Liver (tissue), 9 donors: ENCODE measurements around the gene RAET1G. TPM values are rescaled to one million over a fixed set of nuclear protein-coding genes. Genes with fewer than 3 reads are reported as not detected.
"Not testable (repeated sequence)": the region's sequence is repeated elsewhere in the genome, so short reads cannot be mapped to it uniquely, and the experiment has no call there.

Source experiments
- DNase-seq: peaks from one replicate; pipeline ENCODE4 v3.0.0-alpha.2; 2017; ENCODE audit warnings: low spot score
- H3K27ac ChIP-seq, 2 donors: one replicate each; pipeline ENCODE4 v1.7.0; 2013; ENCODE audit warnings: inconsistent platforms in 2 of 2, low read length in 2 of 2, control low read depth in 1 of 2, low read depth in 1 of 2, mild to moderate bottlenecking in 1 of 2
- H3K27me3 ChIP-seq, 4 donors: one replicate each; pipeline versions ENCODE4 v1.6.1 to v1.7.0; 2013; ENCODE audit warnings: low read length in 3 of 4, inconsistent platforms in 1 of 4, mild to moderate bottlenecking in 1 of 4, moderate library complexity in 1 of 4; ENCODE audit not compliant: control insufficient read depth in 4 of 4, insufficient read depth in 4 of 4
- H3K36me3 ChIP-seq, 4 donors: one replicate each; pipeline versions ENCODE4 v1.6.1 to v1.7.0; 2013; ENCODE audit warnings: low read length in 3 of 4, mild to moderate bottlenecking in 3 of 4, low read depth in 1 of 4, moderate library complexity in 1 of 4; ENCODE audit not compliant: control insufficient read depth in 4 of 4, insufficient read depth in 3 of 4
- H3K4me1 ChIP-seq, 4 donors: one replicate each; pipeline versions ENCODE4 v1.6.1 to v1.7.0; 2013; ENCODE audit warnings: low read length in 3 of 4, mild to moderate bottlenecking in 3 of 4, moderate library complexity in 1 of 4; ENCODE audit not compliant: control insufficient read depth in 4 of 4, insufficient read depth in 4 of 4
- H3K4me3 ChIP-seq, 3 donors: one replicate each; pipeline versions ENCODE4 v1.6.1 to v1.7.0; 2013; ENCODE audit warnings: low read length in 3 of 3, control low read depth in 1 of 3, low read depth in 1 of 3, mild to moderate bottlenecking in 1 of 3
- H3K9ac ChIP-seq, 2 donors: one replicate each; pipeline ENCODE4 v1.7.0; 2013; ENCODE audit warnings: low read length in 2 of 2, mild to moderate bottlenecking in 2 of 2, moderate library complexity in 2 of 2, control low read depth in 1 of 2, low read depth in 1 of 2
- H3K9me3 ChIP-seq, 4 donors: one replicate each; pipeline versions ENCODE4 v1.6.1 to v1.7.0; 2013; ENCODE audit warnings: low read length in 3 of 4; ENCODE audit not compliant: control insufficient read depth in 4 of 4
- ATF3 ChIP-seq: IDR thresholded peaks from 2 replicates; pipeline ENCODE4 v1.6.1; 2016; ENCODE audit warnings: antibody characterized with exemption
- CTCF ChIP-seq: fragments of 150-350 bp; IDR thresholded peaks from 2 replicates; pipeline ENCODE4 v1.5.1; 2017; ENCODE audit warnings: improper control_type of control experiment, low read depth, low read length; ENCODE audit not compliant: missing input control
- EGR1 ChIP-seq, 2 donors: IDR thresholded peaks; 2 replicates each; pipeline ENCODE4 v1.6.1; 2016 to 2018; ENCODE audit warnings: antibody characterized with exemption in 2 of 2, low read depth in 2 of 2
- FOXA1 ChIP-seq: IDR thresholded peaks from 2 replicates; pipeline ENCODE4 v1.6.1; 2016; ENCODE audit warnings: antibody characterized with exemption
- FOXA2 ChIP-seq: IDR thresholded peaks from 2 replicates; pipeline ENCODE4 v1.6.1; 2016; ENCODE audit warnings: antibody characterized with exemption
- HNF4A ChIP-seq, 2 donors: conservative IDR thresholded peaks; 2 replicates each; pipeline ENCODE4 v1.6.1; 2016; ENCODE audit warnings: antibody characterized with exemption in 2 of 2, mild to moderate bottlenecking in 2 of 2
- HNF4G ChIP-seq: IDR thresholded peaks from 2 replicates; pipeline ENCODE4 v1.6.1; 2016; ENCODE audit warnings: antibody characterized with exemption
- JUND ChIP-seq, 2 donors: IDR thresholded peaks; 2 replicates each; pipeline ENCODE4 v1.6.1; 2016; ENCODE audit warnings: antibody characterized with exemption in 2 of 2
- NR2F2 ChIP-seq: IDR thresholded peaks from 2 replicates; pipeline ENCODE4 v1.6.1; 2016; ENCODE audit warnings: antibody characterized with exemption
- REST ChIP-seq: IDR thresholded peaks from 2 replicates; pipeline ENCODE4 v1.6.1; 2016; ENCODE audit warnings: antibody characterized with exemption, mild to moderate bottlenecking
- RXRA ChIP-seq, 2 donors: IDR thresholded peaks; 2 replicates each; pipeline ENCODE4 v1.6.1; 2017 to 2018; ENCODE audit warnings: antibody characterized with exemption in 2 of 2, mild to moderate bottlenecking in 1 of 2
- TAF1 ChIP-seq: conservative IDR thresholded peaks from 2 replicates; pipeline ENCODE4 v1.6.1; 2016; ENCODE audit warnings: antibody characterized with exemption, mild to moderate bottlenecking
- WGBS: extraction: QIAGEN DNeasy Blood & Tissue Kit; methylation state at CpG from one replicate; pipeline ENCODE4 v1.1.7; 2013; 5-methylcytosine and 5-hydroxymethylcytosine counted together
- polyA plus RNA-seq, 2 donors: library from polyadenylated mRNA; stranded (reverse) in 1 of 2; unstranded in 1 of 2; fragments of 200-250 nt in 1 of 2; fragments of >200 nt in 1 of 2; fragmentation: Nextera tagmentation in 1 of 2; extraction: Ambion mirVana in 1 of 2; gene quantifications; one replicate each; pipeline versions ENCODE4 v1.2.1 to v1.2.3, GENCODE V29; 2013 to 2015
- total RNA-seq, 2 donors: library from RNA; depleted of rRNA; stranded (reverse); fragments of >200 nt; gene quantifications; one replicate each; pipeline ENCODE4 v1.2.3, GENCODE V29; 2014
- TF ChIP-seq, protein P1 (sequence below): IDR thresholded peaks from 2 replicates; pipeline ENCODE4 v1.6.1; 2016; ENCODE audit warnings: antibody characterized with exemption
- donor health status: healthy.
- donor health status: healthy.
- donor health status: healthy.
- donor health status: healthy.
- donor health status: healthy.

Gene RAET1G
- total and polyA plus RNA-seq, 4 donors = not detected

- 72% methylated on average over 5 of the region's 5 CpGs for WGBS
- peaks cover 0 to 16% (median 7%) of the 10 kb centered on the region in 4 donors for H3K27me3 ChIP-seq
- not testable (repeated sequence) for H3K4me3 ChIP-seq, H3K9ac ChIP-seq, H3K27ac ChIP-seq, H3K9me3 ChIP-seq, DNase-seq, H3K36me3 ChIP-seq
- H3K4me1 ChIP-seq = peaks cover 8 to 24% (median 12%) of the 10 kb centered on the region in 4 donors
Observed at GRCh38 chr6:149943321-149943720, 20.4 kb upstream of the RAET1G start.

DNA sequence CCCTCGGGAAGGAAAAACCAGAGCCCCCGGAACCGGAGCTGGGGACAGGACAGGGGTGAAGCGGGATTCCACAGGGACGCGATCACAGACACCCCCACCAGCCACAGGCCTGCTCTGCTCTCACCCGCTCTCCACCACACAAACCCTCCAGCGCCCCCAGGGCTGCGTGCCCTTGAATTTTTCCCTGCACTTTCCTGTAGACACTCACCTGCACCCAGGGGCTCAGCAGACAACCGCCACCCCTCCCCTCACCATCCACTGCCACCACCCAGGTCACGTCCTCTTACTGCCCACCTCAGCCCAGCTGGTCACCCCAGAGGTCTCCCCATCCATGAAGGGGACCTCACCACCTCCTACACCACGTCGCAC lies 19.5 kb upstream of the RAET1G start:
- no peaks in the 10 kb centered on the region for H3K9me3 ChIP-seq
- TF ChIP-seq REST (no peak), FOXA1 (no peak), FOXA2 (no peak), CTCF (no peak), JUND (IDR thresholded peaks at IDR 0.05) (no peak), TAF1 (no peak), EGR1 (IDR thresholded peaks at IDR 0.05; ENCODE audit: low read depth in 2 of 2) (no peak), HNF4G (no peak), HNF4A (conservative IDR thresholded peaks at IDR 0.05) (no peak), ATF3 (no peak), RXRA (IDR thresholded peaks at IDR 0.05) (no peak), NR2F2 (no peak)
- TF ChIP-seq, protein P1, sequence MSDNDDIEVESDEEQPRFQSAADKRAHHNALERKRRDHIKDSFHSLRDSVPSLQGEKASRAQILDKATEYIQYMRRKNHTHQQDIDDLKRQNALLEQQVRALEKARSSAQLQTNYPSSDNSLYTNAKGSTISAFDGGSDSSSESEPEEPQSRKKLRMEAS = no peak
- peaks cover 0 to 16% (median 7%) of the 10 kb centered on the region in 4 donors for H3K27me3 ChIP-seq
- peak overlapping the region in 1 of 3 donors; percentile 37 for H3K4me3 ChIP-seq
- no peak for DNase-seq
- peaks cover 9 to 27% (median 14%) of the 10 kb centered on the region in 4 donors for H3K4me1 ChIP-seq
- WGBS = 31% methylated on average over 13 of the region's 13 CpGs
- no peak overlapping the region for H3K27ac ChIP-seq
- no peaks in the 10 kb centered on the region for H3K36me3 ChIP-seq
- H3K9ac ChIP-seq = no peak overlapping the region
